Suprapubic skin (tissue), 3 donors: ENCODE results near the gene GOLGA6L2.
"Not testable (repeated sequence)": the region's sequence is repeated elsewhere in the genome, so short reads cannot be mapped to it uniquely, and the experiment has no call there.

Experiments
- CTCF ChIP-seq, 2 donors: fragments of 200-600 bp in 1 of 2; fragments of 450-650 bp in 1 of 2; sonication (generic) in 1 of 2; IDR thresholded peaks; one replicate each; pipeline ENCODE4 v1.5.1; 2016 to 2019; ENCODE audit warnings: antibody characterized with exemption in 2 of 2, mild to moderate bottlenecking in 1 of 2, moderate library complexity in 1 of 2
- POLR2AphosphoS5 ChIP-seq, 3 donors: sonication (generic); formaldehyde crosslinking; IDR thresholded peaks; one replicate each; pipeline ENCODE4 v1.6.1; 2017; ENCODE audit warnings: antibody characterized with exemption in 3 of 3

DNA sequence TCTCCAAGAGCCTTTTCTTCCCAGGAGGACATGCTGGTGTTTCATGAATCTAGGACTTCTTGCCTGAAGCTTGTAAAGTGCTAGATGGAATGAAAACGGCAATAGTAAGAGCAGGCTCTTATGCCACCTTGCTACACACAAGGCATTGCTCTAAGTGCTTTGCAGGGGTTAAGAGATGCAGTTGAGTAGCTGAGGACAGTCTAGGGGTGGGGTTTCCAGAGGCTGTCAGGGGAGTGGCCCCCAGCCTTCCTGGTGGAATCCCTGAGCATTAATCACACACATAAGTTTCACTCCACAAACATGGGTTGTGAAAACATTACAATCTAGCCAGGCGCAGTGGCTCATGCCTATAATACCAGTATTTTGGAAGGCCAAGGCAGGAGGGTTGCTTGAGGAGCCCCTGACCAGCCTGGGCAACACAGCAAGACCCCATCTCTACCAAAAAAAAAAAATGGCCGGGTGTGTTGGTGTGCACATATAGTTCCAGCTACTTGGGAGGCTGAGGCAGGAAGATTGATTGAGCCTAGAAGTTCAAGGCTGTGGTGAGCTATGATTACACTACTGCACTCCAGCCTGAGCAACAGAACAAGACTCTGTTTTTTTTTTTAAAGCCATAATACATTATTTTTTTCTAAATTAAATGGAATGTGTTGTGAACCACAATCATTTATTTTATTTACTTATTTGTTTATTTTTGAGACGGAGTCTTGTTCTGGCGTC, 34.0 kb downstream of the GOLGA6L2 start:
- TF ChIP-seq CTCF, POLR2AphosphoS5 (IDR thresholded peaks at IDR 0.05): not testable (repeated sequence)
